Amygdala (tissue), 56 donors: Measurements from ENCODE around the gene CACNG4.
"Not testable (repeated sequence)": the region's sequence is repeated elsewhere in the genome, so short reads cannot be mapped to it uniquely, and the experiment has no call there.

ENCODE experiments used
- DNase-seq, 56 donors: peaks; one replicate each; lab custom pipeline; 2025; lab: John Stamatoyannopoulos, UW

The CACNG4 gene

DNA sequence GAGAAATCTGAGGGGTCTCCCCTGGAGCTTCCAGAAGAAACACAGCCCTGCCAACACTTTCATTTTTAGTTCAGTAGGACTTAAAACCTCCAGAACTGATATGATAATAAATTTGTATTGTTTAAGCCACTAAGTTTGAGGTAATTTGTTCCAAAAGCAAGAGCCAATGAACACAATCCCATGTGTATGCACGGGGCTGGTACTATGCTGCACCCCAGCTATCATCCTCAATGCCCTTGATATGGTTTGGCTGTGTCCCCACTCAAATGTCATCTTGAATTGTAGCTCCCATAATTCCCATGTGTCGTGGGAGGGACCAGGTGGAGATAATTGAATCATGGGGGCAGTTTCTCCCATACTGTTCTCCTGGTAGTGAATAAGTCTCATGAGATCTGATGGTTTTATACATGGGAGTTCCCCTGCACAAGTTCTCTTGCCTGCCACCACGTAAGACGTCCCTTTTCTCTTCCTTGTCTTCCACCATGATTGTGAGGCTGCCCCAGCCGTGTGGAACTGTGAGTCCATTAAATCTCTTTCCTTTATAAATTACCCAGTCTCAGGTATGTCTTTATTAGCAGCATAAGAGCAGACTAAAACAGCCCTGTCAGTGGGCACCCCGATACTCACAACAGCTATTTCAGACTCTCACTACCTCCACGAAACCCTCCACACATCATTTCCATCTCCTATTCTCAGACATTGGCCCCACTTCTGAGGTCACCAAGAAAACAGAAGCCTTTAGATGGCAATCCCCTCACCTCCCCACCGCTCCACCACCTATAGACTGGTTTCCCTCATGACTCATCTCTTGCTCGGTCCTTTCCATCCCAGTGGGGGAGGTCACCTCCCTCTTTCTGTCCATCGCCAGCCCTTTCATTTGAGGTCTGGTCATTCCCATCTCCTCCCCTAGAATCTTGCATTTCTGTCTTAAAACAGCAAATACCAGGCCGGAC lies 70.9 kb downstream of the CACNG4 start:
- DNase-seq = no peak

DNA sequence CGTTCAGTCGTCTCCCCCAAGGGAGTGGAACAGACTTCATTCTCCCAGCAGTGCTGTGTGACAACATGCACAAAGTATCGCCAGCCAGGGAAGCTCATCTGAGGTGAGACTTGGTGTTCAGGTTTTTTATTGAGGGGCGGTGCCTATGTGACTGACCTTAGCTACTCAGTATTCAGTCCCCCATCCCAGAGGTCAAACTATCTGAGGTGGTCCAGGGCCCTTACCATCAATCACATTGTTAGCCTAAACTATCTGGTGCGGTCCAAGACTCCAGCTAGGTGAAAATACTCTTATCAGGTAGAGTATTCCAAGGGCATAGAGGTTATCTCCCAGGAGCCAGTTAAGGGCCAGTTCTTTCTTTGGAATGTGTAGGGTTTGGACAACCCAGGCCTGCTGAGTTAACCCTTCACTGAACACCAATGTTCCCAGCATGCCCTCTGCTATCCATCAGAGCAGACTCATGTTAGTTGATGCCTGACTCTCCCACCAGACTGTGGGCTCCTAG lies 74.4 kb downstream of the CACNG4 start:
- DNase-seq = no peak

DNA sequence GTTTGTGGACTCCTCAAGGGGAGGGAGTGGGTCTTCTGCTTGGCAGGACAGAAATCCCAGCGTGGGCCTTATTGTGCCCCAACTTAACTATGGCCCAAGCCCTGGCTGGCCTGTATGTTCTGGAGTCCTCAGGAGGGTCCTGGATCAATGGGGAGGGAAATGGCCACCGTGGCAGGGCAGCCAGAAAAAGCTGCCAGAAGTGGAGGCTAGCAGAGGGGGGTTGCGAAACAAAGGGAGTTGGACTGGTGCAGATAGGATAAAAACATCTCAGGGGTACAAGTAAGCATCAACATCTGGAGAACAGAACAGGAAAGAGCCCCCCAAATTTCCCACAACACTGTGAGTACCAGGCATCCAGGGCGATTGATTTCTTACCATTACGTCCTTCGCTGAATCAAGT lies 76.1 kb downstream of the CACNG4 start:
- no peak for DNase-seq

DNA sequence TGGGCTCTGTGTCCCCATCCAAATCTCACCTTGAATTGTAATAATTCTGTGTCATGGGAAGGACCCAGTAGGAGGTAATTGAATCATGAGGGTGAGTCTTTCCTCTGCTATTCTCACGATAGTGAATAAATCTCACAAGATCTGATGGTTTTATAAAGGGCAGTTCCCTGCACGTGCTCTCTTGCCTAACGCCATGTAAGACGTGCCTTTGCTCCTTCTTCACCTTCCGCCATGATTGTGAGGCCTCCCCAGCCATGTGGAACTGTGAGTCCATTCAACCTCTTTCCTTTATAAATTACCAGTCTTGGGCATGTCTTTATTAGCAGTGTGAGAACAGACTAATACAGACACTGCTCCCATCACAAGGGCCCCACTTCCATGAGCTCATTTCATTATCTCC lies 76.6 kb downstream of the CACNG4 start:
- not testable (repeated sequence) for DNase-seq

DNA sequence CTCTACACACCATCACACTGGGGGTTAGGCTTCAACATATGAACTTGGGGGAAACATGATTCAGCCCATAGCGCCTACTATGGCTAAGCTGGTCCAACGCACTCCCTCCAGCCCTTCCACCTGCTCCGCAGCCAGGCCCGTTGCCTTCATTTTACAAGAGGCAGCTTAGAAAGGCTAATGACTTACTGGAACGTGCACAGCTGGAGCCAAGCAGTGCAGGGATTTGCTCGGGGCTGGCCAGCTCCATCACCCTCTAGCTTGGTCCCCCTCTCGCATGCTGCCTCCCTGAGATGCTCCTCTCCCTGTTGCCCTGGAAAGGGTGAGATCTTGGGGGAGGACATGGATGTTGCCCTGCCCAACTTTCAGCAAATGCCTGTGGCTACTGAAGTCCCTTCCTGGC lies 77.0 kb downstream of the CACNG4 start:
- DNase-seq = no peak

DNA sequence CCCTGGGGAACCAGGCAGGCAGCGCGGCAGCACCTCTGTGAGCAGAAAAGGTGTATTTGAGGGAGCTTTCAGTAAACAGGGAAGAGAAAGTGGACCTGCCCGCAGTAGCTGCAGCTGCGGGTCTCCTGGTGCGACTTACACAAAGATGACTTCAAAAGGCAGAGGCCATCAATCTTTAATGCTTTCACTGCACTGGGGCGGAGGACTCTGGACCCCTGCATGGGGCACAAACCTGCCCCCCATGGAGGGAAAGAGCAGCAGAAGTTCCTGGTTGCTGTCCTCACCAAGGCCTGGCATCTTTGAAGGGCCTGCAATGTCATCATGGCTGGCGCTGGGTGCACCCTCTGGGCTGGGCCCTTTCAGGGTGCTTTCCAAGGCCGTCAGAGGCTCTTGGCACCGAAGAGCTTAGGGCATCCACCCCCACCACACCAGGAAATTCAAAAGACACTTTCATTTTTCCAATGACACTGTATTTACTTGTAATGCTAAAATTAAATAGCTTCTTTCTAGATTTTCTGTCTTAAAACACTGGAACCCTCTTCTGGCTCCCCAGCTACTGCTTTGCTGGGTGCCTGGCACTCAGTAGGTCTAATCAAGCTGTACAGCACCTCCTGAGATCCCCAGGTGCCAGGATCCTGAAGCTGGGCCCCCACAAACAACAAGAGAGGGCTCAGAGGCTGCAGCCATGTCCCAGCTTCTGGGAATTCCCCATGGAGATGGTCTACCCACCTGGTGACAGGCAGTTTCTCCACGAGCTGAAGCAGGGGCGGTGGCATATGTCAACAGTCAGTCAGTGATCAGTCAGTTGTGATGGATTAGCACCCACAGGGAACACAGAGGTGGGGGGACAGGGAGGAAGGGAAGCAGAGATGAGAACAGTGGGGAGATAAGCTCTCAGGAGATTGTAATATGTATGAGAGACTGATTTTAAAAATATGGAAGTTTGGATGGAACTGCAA lies 77.7 kb downstream of the CACNG4 start:
- no peak for DNase-seq

DNA sequence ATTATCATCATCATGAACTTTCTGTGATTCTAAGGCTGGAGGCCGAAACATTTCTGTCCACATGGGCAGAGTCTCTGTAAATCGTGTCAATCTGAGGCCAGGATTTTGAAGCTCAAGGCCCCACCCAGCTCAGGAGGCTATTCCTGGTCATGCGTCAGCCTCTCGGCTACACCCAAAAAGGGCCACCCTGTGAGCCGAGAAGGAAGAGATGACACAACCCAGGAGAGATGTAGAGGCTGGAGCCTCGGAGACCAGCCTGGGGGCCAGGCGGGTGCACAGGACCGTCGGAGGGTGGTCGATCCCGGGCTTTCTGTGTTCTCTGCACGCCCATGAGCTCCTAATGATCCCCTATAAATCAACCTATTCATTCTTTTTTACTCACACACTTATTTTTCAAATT lies 78.8 kb downstream of the CACNG4 start:
- DNase-seq = no peak

DNA sequence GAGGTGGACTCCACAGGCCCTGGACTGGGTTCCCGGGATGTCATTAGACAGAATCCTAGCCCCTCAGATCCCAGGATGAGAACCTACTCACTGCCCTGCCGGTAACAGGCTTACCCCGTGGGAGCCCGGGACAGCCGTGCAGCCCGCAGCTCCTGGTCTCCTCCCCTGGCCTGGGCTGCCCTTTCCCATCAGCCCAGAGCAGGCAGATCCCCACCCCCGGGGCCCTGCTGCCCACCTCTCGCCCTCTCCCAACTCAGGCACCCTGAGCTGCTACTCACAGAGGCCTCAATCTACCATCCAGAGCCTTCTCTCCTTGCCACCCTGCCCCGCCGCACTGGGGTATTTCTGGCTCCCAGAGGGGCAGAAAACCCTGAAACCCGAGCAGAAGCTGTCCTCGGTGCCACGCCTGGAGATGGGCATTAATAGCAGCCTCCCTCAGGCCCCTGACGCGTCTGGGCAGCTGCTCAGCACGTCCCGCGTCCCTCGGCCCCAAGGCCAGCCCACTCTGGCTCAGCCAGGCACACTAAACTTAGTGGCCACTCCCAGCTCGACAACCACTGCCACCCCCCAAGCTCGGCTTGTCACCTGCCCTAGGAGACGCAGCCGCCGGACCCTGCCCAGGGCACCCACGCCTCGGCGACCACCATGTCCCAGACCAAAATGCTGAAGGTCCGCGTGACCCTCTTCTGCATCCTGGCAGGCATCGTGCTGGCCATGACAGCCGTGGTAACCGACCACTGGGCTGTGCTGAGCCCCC lies 79.7 kb downstream of the CACNG4 start, which contains the start of gene CACNG1:
CACNG1 (plus strand) TSS at position 539 of the 757 bp plus-strand sequence; CDS start at position 646, 107 bp downstream.
- DNase-seq = no peak

DNA sequence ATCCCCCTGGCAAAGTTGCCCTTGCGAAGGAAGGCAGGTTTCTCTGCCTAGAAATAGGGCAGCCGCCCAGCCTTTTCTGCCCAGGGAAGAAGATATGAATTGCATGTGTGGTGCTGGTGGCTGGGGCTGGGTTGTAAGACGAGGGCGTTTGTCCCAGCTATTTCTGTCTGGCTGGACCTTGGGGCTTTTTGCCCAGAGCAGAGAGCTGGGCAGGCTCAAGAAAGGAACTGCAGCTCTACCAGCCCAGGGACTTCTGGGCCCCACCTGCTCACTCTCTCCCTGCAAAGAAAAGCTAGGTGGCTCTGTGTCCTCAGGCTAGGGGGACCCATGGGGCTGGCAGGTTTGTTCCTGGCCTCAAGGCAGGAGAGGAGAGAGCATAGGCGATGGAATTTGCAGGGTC lies 80.4 kb downstream of the CACNG4 start:
- DNase-seq = no peak

DNA sequence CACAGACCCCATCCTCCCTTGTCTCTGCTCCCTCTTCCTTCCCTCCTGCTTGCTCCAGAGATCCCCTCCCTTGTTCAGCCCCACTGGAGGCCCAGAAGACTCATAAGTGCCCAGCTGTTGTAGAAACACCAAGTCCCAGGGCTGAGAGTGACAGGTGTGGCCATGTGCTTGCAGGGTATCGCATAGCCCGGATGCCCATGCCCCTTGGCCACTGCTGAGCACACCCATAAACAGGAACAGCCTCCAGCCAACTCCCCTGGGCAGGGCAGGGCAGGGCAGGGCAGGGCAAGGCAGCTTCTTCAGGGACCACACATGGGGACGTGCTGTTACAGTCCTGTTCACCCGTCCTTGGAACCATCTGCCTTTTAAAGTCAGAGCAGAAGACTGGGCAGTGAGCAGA lies 81.9 kb downstream of the CACNG4 start:
- DNase-seq = no peak

DNA sequence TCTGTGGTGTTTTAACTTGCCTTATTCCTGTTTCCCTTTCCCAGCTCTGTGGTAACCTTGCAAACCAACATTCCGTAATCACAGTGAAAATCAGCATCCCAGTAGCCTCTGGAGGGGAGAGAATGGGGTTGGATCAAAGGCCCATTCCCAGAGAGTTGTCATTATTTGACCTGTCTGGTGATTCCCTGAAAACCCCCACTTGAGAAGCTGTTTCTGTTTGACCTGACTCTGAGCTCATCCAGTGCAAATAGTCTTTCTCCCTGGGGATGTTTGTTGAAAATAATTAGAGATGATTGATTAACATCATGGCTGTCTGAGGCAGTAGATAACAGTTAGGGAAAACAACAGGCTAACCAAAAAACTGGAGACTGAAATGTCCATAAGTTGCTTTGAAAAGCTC lies 82.9 kb downstream of the CACNG4 start:
- DNase-seq = no peak

DNA sequence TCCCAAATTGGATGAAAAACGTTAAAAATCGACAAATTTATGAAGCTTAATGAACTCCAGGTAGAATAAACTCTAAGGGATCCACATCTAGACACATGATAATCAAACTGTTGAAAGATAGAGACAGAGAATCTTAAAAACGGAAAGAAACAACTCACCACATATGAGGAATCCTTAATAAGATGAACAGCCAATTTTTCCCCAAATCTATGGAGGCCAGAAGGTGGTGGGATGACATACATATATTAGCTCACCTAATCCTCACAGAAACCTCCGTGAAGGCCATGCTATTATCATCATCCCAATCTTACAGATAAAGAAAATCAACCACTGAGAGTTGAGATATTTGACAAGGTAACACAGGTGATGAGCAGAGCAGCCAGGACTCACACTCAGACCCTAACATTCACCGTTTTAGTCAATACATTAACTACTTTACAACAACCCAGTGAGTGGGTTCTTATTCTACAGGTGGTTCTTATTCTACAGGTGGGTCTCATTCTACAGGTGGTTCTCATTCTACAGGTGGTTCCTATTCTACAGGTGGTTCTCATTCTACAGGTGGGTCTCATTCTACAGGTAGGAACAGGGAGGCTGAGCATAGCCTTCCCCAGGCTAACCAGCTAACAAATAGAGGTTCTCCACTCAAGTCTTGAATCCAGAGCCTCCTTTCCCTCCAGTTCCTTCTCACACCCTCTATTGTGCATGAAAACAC lies 84.7 kb downstream of the CACNG4 start:
- no peak for DNase-seq

DNA sequence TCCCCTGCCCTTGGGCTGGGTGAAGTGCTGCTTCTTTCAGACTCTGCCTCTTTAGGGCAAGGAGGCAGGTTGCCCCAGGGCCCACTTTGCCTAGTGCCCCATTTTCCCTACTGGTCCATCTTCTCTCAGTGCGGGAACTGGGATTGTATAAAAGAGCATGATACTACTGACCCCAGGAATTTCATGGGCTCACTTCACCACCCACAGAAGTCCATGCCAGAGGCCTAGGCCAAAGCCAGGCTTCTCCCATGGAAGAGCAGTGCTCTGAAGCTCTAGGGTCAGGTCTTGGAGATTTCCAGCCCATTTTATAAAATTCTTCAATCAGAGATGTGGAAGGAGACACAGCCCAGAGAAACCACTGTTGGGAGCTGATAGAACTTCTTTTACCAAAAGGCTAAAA lies 85.6 kb downstream of the CACNG4 start:
- DNase-seq = no peak

DNA sequence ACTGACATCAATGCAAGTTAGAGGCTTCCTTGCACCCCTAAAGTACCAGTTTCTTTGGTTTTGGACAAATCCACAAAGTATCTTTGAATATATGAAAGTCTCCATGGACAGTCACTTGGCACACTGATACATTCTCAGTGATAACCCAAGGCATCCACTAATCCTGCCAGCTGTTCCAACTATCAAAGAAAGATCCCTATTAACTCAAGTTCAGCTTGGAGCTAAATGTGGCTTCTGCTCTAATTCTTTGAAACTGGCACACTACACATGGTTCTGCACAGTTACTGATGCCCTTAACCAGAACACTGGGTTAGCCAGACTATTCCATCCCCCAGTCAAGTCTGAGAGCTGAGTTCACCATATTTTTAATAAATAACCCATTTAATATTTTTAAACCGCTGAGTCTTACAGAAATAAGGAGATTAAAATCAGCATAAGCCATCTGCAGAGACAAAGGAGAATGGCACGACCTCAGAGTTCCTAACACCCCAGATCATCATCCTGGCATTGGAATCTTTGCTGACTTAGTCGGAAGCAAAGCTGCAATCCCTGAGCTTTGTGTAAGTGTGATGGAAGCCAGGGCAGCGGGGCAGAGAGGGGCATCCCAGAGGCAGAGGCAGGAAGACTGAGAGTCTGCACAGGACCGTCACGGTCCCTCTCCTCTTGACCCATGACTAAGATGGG lies 86.1 kb downstream of the CACNG4 start:
- no peak for DNase-seq

DNA sequence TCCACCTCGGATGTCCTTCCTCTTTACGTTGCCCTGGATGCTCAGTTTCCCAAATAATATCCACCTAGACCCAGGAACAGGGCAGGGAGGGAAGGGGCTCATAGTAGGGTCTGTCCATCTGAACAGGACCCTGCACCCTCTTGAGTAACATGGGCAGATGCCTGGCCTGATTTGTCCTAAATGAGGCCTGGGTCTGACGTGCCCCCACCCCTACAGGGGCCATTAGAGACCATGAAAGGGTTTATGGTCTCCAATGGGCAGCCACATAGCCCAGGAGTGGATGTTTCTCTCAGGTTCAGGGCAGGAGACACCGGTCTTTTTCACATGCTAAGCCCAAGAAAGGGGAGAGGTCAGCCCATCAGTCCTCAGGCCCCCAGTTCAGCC lies 86.6 kb downstream of the CACNG4 start:
- DNase-seq = no peak

DNA sequence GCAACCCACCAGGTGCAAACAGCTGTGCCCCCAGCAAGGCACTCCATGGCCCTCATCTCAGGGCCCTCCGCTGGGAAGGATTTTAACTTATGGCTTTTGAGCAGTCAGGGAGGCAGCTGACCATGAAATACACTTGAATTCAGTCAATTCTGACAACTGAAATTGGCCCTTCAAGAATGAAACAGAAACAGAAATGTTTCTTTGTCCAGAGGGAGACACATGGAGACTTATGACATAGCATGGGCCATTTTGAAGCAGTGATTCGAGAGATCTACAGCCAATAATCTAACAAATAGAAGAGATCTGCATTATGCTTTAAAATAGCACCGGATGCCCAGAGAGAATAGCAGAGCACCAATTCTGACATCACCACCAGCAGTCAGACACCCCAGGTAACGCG lies 87.3 kb downstream of the CACNG4 start:
- DNase-seq = no peak

DNA sequence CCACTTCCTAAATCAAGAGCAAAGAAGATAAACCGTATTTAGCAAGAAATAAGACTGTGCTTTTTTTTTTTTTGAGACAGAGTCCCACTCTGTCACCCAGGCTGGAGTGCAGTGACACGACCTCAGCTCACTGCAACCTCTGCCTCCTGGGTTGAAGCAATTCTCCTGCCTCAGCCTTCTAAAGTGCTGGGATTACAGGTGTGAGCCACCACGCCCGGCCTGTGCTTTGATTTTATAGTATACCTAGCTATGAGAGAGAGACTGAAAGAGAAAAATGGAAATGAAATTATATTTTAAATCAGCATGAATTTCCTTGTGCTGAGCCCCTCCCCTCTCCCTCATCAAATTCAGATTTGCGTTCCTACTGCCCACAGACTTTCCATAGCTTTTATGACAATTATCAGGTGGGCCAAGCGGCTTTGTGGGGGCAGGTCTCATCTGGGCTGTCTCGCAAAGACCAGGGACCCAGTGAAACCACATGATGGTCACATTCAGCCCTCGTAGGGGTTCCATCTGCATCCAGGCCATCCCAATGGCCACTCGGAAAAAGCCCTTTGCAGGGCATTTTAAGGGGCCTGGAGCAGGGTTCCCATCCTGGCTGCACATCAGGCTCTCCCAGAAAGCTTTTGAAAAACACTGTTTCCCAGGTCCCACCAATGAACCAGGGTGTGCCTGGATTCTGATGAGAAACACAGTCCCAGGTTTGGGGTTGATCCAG lies 88.4 kb downstream of the CACNG4 start:
- no peak for DNase-seq

DNA sequence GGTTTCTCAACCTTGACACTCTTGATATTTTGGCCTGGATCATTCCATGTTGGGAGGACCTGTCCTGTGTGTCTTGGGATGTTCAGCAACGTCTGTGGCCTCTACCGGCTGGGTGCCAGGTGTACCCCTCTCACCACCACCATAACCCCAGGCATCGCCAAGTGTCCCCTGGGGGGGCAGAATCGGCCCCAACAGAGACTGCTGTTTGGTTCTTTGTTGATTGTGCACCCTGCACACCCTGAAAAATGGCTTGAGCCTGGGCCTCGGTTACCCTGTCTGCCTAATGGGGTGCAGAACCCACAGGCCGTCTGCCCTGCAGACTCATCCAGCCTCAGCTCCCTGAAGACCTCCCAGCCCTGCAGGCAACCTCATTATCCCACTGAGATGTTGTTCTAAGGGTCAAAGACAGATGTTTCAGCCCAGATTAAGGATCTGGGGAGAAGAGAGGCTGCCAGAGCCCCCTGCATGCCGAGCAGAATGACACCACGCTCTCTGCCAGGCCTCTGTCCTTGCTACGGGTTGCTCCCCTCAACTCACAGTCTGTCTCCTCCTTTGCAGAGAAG lies 89.0 kb downstream of the CACNG4 start:
- DNase-seq = no peak
